Measurements from ENCODE around the gene CHAF1A.

CHAF1A gene

DNA sequence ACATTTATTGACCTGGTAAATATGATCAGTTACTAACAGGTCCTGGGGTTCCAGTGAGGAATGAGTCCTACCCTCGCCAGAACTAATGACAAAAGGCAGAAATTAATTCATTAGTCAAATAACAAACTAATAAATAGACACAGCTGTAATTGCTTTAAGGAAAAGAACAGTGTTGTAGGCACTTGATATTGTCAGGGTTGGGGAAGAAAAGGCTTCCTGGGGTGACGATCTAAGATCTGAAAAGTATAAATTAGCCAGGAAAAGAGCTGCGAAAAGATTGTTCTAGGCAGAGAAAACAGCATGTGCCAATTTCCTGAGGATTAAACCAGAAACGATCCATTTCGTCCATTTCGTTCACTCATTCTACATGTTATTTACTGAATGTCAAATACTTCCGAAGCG lies 670 bp upstream of the CHAF1A start:
- no peak for DNase-seq (ENCODE audit: low read depth in 3 of 3)

DNA sequence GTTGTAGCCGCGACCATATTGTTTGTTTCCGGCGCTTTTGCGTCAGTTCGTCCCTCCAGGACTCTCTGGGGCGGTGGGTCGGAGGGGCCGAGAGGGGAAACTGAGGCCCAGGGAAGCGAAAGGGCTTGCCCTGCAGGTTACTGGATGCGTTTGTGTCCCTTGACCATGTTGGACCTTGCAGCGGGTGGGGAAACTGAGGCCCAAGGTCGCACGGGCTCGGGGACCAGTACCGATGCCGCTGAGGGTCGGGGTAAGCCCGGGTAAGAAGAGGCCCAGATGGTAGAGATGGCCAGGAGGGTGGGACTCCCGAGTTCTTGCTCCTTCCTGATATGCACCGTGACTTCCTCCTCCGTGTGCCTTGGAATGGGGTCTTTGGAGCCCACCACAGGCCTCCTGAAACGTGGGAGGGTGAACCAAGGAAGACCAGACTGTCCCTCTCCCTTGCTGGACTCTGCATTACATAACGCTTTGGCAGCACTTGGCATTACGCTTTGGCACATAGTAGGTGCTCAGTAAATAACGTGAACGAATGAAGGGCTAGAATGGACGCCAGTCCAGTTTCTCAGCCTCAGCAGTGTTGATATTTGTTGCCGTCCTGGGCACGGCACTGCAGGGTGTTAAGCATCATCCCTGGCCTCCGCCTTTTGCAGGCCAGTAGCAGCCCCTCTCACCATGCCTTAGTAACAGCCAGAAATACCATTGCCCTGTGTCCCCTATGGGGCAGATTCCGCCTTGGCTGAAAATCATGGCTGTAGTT lies 743 bp downstream of the CHAF1A start:
- no peak for DNase-seq (ENCODE audit: low read depth in 3 of 3)

DNA sequence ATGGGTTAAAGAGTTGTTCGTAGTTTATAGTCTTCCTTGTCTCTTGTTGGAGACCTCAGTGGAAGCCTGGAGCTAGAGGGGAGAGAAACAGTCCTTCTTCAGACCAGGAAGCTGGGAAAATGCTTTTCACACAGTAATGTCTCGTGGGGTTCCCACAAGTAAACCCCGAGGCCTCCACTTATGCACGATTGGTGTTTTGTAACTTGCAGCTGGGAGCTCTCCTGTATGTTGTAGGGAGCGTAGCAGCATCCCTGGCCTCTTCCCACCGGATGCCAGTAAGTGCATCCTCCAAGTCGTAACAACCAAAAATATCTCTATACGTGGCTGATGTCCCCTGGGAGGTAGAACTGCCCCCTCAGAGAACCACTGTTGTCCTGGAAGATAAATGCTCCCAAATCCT lies 3.5 kb downstream of the CHAF1A start:
- no peak for DNase-seq (ENCODE audit: low read depth in 3 of 3)

DNA sequence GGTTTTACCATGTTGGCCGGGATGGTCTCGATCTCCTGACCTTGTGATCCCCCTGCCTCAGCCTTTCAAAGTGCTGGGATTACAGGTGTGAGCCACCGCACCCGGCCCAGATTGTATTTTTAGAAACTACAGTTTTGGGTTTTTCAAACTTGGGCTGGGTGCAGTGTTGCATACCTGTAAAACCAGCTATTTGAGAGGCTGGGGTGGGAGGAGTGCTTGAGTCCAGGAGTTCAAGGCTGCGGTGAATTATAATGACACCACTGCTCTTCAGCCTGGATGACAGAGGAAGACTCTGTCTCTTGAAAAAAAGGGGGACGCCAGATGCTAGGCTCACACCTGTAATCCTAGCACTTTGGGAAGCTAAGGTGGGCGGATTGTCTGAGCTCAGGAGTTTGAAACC lies 4.2 kb downstream of the CHAF1A start:
- no peak for DNase-seq (ENCODE audit: low read depth in 3 of 3)

DNA sequence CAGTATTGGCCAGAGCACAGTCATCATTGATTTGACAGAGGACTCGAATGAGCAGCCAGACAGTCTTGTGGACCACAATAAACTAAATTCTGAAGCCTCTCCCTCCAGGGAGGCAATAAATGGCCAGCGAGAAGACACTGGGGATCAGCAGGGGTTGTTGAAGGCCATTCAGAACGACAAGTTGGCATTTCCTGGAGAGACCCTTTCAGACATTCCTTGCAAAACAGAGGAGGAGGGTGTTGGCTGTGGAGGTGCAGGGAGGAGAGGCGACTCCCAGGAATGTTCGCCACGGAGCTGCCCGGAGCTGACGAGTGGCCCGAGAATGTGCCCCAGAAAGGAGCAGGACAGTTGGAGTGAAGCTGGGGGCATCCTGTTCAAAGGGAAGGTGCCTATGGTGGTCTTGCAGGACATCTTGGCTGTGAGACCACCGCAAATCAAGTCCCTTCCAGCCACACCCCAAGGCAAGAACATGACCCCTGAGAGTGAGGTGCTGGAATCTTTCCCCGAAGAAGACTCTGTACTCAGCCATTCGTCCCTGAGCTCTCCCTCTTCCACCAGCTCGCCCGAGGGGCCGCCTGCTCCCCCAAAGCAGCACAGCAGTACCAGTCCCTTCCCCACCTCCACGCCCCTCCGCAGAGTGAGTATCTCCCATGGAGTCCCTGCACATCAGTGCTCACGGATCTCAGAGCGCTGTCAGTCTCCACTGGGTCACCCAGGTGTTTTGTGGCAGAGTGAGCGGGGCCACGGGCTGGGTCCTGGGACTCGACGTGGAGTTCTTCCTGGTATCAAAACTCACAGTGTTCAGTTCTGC lies 6.9 kb downstream of the CHAF1A start:
- DNase-seq (ENCODE audit: low read depth in 3 of 3) = no peak

DNA sequence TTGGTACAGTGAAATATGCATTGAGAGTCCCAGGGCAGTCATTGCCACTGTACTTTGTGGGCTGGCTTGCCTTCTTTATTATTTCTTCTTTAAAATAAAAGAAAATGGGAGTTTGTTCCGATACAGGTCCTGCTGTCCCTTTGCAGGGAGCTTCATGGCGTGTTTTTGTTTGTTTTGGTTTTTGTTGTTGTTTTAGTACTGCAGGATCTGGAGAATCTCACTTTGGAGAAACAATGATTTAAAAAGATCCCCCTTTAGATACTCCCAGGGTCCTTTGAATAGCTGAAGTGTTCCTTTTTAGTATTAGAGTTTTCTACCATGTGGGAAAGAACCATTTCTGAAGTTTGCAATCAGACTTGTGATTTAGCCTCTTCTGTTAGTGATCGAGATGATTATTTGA lies 11.1 kb downstream of the CHAF1A start:
- no peak for DNase-seq (ENCODE audit: low read depth in 3 of 3)

DNA sequence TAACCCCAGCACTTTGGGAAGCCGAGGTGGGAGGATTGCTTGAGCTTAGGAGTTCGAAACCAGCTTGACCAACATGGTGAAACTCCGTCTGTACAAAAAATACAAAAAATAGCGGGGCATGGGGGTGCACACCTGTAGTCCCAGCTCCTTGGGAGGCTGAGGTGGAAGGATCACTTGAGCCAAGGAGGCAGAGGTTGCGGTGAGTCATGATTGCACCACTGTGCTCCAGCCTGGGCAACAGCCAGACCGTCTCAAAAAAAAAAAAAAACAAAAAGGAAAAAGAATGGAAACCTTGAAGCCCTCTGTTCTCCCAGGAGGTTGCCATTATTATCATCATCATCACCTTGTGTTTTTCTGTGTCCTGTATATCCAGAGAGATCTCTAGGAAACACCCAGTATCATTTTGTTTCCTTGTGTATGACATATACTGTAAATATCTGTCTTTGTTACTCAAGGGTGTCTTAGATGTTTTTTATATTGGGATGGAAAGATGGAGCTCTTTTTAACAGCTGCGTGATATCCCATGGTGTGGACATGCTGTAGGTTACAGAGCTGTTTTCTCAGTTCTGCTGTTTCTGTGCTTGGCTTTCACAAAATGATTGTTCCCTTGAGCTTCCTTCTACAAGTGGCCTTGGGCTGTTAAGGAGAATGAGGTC lies 11.8 kb downstream of the CHAF1A start:
- DNase-seq (ENCODE audit: low read depth in 3 of 3) = no peak

DNA sequence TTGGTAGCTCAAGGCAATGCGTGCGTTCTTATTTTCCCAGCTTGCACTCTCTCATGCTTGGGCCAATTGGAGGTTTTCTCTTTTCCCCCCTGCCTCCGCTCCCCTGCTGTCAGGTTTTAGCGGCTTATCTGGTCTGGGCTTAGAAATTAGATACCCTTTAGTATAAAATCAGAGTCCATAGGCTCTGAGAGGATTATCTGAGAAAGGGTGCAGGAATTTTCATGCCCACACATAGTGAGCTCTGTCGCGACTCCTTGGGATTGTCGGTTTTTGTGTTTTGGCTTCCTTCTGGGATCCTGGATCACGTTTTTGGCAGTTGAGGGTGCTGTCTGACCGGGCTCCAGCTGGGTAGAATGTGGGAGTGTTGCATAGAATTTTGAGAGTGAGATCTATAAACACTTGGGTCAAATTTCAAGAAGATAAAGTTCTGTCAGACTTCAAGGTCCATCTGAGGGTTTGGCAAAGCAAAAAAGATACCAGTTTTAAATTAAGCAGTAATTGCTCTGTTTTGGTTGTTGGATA lies 12.4 kb downstream of the CHAF1A start:
- no peak for DNase-seq (ENCODE audit: low read depth in 3 of 3)

DNA sequence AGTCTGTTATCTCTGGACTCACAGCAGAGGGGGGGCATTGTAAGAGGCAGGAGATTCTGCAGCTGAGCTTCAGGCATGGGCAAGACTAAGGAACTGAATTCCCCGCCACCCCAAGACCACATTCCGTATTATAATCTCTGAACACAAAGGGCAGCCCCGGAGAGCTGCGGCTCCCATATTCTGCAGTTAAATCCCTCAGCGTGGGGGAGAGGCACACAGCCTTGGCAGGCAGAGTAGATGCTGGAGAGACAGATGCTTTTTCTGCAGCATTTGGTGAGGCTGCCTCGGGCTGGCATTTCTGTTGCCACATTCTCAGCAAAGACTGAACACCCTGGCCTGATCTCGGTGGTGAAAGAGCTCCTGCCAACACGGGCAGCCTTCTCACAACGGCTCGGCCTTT lies 12.9 kb downstream of the CHAF1A start:
- DNase-seq (ENCODE audit: low read depth in 3 of 3) = no peak

DNA sequence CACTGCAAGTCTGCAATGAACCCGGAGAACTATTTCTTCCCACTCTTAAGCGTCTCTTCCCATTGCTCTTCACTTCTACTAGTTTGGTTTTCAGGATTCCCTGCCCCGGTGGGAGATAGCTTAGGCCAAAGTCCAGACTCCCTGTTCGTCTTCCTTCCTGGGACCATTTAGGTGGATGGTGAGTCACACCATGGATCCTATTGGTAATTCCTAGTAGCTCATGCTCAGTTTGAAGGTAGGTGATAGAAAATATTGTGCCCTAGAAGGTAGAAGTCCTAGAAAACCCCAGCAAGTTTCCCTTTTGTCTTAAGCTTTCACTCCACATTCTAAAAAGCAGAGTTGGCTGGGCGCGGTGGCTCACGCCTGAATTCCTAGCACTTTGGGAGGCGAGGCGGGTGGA lies 13.8 kb downstream of the CHAF1A start:
- DNase-seq (ENCODE audit: low read depth in 3 of 3) = no peak

DNA sequence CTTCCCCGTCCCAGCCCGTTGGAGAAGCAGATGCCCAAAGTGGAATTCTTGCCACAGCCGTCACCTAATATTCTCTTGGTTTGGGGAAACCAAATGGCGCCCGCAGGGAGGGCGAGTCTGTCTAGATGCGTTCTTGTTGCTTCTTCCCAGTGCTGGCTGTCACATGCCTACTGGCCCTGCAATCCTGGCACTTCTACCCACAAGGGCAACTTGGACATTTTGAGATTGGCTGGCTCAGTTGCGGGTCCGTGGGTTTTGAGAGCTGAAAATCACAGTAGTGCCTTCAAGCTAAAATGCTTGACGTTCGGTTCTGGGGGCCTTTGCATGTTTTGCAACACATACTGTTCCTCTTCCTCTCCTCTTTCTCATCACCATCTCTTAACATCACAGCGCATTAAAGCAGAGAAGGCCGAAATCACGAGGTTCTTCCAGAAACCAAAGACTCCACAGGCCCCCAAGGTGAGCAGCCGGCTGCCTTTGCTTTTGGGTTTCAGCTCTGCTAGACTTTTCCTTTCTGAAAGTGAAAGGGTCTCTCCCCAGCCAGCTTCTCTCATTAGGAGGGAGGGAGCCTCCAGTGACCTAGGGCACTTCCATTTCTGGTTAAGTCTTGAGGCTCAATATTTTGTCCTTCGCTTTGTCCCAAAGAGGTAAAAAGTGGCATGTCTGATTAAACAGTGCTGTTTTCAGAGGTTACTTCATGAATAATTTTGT lies 21.1 kb downstream of the CHAF1A start:
- DNase-seq (ENCODE audit: low read depth in 3 of 3) = no peak

DNA sequence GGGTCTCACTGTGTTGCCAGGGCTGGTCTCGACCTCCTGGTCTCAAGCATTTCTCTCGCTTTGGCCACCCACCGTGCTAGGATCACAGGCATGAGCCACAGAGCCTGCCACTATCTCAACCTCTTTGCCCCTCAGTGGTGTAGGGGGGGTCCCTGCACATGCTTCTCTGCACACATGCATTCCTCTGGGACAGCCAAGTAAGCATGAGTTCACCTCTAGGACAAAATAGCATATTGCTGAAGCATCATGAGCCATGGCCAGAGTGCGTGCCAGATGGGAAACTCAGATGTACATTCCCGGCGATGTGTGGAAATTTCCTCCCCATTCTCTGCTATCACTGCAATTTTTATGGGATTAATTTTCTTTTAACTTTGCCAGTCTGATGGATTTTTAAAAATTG lies 23.1 kb downstream of the CHAF1A start:
- no peak for DNase-seq (ENCODE audit: low read depth in 3 of 3)

DNA sequence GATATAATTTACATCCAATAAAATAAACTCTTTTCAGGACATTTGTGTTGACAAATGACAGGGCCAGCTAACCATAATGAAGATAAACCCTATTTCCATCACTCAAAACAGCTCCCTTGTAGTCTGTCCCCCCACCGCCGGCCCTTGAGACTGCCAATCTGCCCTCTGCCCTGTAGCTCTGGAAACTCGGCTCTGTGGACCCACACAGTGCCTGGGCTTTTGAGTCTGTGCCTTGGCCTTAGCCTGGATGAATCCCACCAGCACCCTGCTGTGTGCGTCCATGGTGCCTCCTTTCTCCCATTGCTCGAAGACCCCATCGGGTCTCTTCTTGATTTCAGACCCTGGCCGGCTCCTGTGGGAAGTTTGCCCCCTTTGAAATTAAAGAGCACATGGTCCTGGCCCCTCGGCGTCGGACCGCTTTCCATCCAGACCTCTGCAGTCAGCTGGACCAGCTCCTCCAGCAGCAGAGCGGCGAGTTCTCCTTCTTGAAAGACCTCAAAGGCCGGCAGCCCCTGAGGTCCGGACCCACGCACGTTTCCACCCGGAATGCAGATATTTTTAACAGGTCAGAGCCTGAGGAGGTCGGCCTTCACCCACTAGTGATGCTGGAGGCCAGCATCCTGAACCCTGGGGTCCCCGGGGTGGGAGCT lies 26.0 kb downstream of the CHAF1A start:
- DNase-seq (ENCODE audit: low read depth in 3 of 3) = no peak

DNA sequence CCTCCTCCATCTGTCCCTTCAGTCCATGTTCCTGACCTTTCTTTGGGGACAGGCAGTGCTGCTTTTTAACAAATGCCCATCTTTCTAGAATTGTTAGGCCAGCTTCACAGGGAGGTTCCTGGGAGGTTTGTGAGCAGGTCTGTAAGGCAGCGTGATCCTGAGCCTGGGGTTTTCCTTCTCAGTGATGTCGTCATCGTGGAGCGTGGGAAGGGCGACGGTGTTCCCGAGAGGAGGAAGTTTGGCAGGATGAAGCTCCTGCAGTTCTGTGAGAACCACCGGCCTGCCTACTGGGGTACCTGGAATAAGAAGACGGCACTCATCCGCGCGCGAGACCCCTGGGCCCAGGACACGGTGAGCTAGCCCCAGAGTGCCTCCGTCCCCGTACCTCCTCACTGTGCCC lies 26.8 kb downstream of the CHAF1A start:
- DNase-seq (ENCODE audit: low read depth in 3 of 3) = no peak

DNA sequence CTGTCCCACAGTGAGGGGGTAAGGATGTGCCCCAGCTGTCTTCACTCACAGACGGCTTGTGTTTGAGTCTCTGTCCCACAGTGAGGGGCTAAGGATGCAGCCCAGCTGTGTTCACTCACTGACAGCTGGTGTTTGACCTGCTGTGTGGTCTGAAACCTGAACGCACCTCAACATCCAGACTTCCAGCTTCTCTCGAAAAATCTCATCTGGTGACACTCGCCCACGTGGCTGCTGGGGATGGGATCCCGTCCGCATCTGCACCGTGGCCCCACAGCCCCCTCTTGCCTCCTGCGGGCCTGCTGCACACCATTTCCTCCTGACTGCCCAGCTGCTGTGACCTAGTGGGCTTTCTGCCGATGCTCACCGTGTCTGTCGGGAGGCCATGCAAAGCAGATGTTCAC lies 27.3 kb downstream of the CHAF1A start:
- no peak for DNase-seq (ENCODE audit: low read depth in 3 of 3)

DNA sequence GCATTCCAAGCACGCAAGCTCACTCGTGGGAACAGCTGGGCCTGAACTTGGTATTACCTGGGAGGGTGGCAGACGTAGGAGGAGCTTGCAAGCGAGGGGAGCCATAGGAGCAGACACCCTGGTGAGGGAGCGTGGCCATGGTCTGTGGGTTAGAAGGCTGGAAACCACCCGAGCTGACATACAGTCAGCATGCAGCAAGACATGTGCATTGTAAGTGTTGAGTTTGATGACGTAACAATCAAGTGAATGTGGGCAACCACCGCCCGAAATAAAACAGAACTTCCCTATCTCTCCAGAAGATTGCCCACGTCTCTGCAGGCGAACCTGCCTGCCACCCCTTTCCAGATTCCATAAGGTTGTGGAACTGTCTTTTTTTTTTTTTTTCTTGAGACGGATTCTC lies 28.3 kb downstream of the CHAF1A start:
- no peak for DNase-seq (ENCODE audit: low read depth in 3 of 3)

DNA sequence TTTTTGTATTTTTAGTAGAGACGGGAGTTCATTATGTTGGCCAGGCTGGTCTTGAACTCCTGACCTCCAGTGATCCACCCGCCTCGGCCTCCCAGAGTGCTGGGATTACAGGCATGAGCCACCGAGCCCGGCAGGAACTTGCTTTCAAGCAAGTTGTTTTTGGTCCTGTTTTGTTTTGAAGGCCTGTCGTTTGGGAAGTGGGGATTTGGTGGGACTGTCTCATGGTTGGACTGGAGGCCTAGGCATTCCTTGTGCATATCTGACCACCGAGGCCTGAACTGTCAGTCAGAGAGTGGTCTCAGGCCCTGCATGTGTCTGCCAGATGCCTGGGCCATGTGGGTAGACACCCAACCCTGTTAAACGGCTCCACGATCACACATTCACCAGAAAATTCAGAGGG lies 28.9 kb downstream of the CHAF1A start:
- no peak for DNase-seq (ENCODE audit: low read depth in 3 of 3)

DNA sequence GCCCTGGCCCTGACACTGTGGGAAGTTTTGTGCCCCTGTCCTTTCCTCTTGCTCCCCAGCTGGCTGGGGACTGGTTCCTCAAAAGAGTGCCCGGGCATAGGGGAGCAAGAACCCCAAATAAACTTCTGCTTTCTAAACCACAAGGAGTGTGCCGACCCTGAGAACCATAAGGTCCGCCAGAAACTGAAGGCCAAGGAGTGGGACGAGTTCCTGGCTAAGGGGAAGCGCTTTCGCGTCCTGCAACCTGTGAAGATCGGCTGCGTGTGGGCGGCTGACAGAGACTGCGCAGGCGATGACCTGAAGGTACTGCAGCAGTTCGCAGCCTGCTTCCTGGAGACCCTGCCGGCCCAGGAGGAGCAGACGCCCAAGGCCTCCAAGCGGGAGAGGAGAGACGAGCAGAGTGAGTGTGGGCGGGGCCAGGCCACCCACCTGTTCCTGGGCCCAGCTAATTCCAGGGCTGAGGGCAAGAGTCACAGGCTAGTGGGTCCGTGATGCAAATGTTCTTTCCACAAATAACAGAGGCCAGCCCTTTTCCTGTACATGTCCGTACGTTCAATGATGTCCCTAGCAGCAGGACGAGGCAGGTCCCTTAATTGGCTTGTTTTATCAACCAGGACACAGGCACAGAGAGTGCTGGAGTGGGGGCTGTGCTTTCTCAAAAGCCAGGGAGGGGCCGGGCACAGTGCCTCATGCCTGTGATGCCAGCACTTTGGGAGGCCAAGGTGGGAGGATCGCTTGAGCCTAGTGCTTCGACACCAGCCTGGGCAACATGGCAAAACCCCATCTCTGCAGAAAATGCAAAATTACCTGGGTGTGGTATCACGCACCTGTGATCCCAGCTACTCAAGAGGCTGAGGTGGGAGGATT lies 29.6 kb downstream of the CHAF1A start:
- no peak for DNase-seq (ENCODE audit: low read depth in 3 of 3)

DNA sequence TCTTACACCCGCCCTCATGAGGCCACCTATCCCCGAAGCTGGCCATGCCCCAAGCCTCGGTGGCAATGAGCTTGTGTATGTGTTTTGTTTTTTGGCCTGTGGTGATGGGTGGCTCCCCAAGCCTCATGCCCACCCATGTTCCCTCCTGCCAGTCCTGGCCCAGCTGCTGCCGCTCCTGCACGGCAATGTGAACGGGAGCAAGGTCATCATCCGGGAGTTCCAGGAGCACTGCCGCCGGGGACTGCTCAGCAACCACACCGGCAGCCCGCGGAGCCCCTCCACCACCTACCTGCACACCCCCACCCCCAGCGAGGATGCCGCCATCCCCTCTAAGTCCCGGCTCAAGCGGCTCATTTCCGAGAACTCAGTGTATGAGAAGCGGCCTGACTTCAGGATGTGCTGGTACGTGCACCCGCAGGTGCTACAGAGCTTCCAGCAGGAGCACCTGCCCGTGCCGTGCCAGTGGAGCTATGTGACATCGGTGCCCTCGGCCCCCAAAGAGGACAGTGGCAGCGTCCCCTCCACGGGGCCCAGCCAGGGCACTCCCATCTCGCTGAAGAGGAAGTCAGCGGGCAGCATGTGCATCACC lies 30.6 kb downstream of the CHAF1A start:
- DNase-seq (ENCODE audit: low read depth in 3 of 3) = no peak

DNA sequence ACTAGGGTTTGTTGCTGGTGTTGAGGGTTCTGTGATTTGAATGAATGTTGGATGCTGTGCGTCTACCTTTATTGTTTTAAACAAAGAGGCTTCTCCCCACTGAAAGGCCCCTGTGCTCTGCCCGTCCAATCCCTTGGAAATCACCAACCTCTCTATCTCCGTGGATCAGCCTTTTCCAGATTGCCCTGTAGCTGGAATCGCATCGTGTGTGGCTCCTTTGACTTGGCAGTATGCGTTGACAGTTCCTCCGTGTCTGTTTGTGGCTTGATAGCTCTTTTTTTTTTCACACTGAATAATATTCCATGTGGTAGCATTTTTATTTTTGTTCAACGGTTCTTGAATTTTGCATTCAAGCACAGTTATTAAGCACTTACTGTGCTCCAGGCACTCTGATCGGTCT lies 32.0 kb downstream of the CHAF1A start:
- no peak for DNase-seq (ENCODE audit: low read depth in 3 of 3)

Data from stimulated activated CD4-positive, alpha-beta T cell treated with anti-CD3 and anti-CD28 coated beads, TNF-alpha, amount 100 ng/mL, for 24 hours (primary cell).